Breast epithelium (tissue), 3 donors: ENCODE data around the gene NAPG.

Experiments used
- CTCF ChIP-seq, 3 donors: fragments of 450-650 bp; IDR thresholded peaks; one replicate each; pipeline ENCODE4 v1.5.1; 2016 to 2017; ENCODE audit warnings: antibody characterized with exemption in 3 of 3, mild to moderate bottlenecking in 3 of 3, moderate library complexity in 3 of 3
- POLR2A ChIP-seq: fragments of 450-650 bp; IDR thresholded peaks from one replicate; pipeline ENCODE4 v1.6.1; 2016; ENCODE audit warnings: antibody characterized with exemption, mild to moderate bottlenecking, moderate library complexity
- POLR2AphosphoS5 ChIP-seq, 3 donors: sonication (generic); formaldehyde crosslinking; IDR thresholded peaks; one replicate each; pipeline ENCODE4 v1.6.1; 2017; ENCODE audit warnings: antibody characterized with exemption in 3 of 3

GRCh38 chr18:10544093-10544748 is 18.4 kb downstream of the NAPG start:
- TF ChIP-seq POLR2A (no peak), CTCF (IDR thresholded peaks at IDR 0.05) (no peak), POLR2AphosphoS5 (IDR thresholded peaks at IDR 0.05) (no peak)
